Calu3 (cell line): ENCODE measurements around the gene ANKRD42. TPM values are rescaled to one million over a fixed set of nuclear protein-coding genes. Genes with fewer than 3 reads are reported as not detected.

ENCODE experiments used
- BruUV-seq: library from RNA; stranded (reverse); fragments of 400-500 nt; replicated peaks from 2 replicates; lab custom pipeline; 2021; lab: Mats Ljungman, UMichigan
- CTCF ChIA-PET: fragments of 300-600 bp; sonication (Branson Sonifier 250); formaldehyde crosslinking; loops from one replicate; lab custom pipeline; 2022; ENCODE audit warnings: antibody characterized with exemption; lab: Charles Lee
- DNase-seq: peaks from one replicate; pipeline ENCODE4 v3.0.0; 2022
- H3K27ac Mint-ChIP-seq: one replicate; pipeline ENCODE4 v1.8.0; 2022; ENCODE audit warnings: mixed read lengths; ENCODE audit not compliant: unreplicated experiment
- H3K27me3 Mint-ChIP-seq: one replicate; pipeline ENCODE4 v1.8.0; 2022; ENCODE audit warnings: mixed read lengths; ENCODE audit not compliant: unreplicated experiment
- H3K36me3 Mint-ChIP-seq: one replicate; pipeline ENCODE4 v1.8.0; 2022; ENCODE audit warnings: mild to moderate bottlenecking, moderate library complexity, mixed read lengths; ENCODE audit not compliant: insufficient read depth, unreplicated experiment
- H3K4me1 Mint-ChIP-seq: one replicate; pipeline ENCODE4 v1.8.0; 2022; ENCODE audit warnings: mild to moderate bottlenecking, low read depth, mixed read lengths; ENCODE audit not compliant: unreplicated experiment
- H3K4me3 Mint-ChIP-seq: one replicate; pipeline ENCODE4 v1.8.0; 2022; ENCODE audit warnings: mild to moderate bottlenecking, low read depth, moderate library complexity, mixed read lengths; ENCODE audit not compliant: unreplicated experiment
- H3K9me3 Mint-ChIP-seq: one replicate; pipeline ENCODE4 v1.8.0; 2022; ENCODE audit warnings: low read depth, mixed read lengths; ENCODE audit not compliant: unreplicated experiment
- intact Hi-C: fragments of 100-400 bp; cut with micrococcal nuclease; formaldehyde crosslinking; loops from one replicate; pipeline ENCODE4 v1.10.0; 2022; ENCODE audit not compliant: unreplicated experiment
- total RNA-seq: library from RNA; stranded (reverse); gene quantifications from 2 replicates; pipeline ENCODE4 v1.2.3, GENCODE V29; 2022
- TF ChIP-seq, protein P1 (sequence below): fragments of 200-600 bp; IDR thresholded peaks from one replicate; pipeline ENCODE4 v1.8.0; 2022; ENCODE audit warnings: antibody characterized with exemption; ENCODE audit not compliant: unreplicated experiment

The ANKRD42 gene
- total RNA-seq, 1 experiment from 2014 or later: 5.2 TPM

DNA sequence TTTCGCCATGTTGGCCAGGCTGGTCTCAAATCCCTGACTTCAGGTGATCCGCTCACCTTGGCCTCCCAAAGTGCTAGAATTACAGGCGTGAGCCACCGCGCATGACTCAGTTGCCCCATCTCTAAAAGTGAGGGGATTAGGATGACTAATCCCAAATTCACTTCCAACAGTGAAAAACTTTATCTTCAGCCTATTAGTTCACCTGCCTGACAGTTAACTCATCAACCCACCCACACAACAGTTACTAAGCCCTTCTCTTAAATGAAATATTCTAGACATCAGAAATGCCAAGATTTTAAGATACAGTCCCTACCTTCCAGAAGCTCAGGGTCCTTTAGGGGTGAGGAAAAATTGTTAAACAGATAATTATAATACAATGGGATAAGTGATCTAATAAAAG is 2.0 kb upstream of the ANKRD42 start:
- CTCF ChIA-PET: interaction anchor here (0.6 kb wide), 1 partner anchor 40 kb away, joined by 4 read pairs; no protein-coding TSS in a partner anchor
- Mint-ChIP-seq H3K9me3 (no peaks in the 10 kb centered on the region), H3K27ac (no peak overlapping the region), H3K27me3 (no peaks in the 10 kb centered on the region), H3K36me3 (peaks cover 65% of the 10 kb centered on the region), H3K4me1 (peaks cover 26% of the 10 kb centered on the region), H3K4me3 (no peak overlapping the region)
- no TSS peak for BruUV-seq
- intact Hi-C loops: no loop called here
- TF ChIP-seq, protein P1, sequence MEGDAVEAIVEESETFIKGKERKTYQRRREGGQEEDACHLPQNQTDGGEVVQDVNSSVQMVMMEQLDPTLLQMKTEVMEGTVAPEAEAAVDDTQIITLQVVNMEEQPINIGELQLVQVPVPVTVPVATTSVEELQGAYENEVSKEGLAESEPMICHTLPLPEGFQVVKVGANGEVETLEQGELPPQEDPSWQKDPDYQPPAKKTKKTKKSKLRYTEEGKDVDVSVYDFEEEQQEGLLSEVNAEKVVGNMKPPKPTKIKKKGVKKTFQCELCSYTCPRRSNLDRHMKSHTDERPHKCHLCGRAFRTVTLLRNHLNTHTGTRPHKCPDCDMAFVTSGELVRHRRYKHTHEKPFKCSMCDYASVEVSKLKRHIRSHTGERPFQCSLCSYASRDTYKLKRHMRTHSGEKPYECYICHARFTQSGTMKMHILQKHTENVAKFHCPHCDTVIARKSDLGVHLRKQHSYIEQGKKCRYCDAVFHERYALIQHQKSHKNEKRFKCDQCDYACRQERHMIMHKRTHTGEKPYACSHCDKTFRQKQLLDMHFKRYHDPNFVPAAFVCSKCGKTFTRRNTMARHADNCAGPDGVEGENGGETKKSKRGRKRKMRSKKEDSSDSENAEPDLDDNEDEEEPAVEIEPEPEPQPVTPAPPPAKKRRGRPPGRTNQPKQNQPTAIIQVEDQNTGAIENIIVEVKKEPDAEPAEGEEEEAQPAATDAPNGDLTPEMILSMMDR: no peak
- no peak for DNase-seq

GRCh38 chr11:83191986-83192385 is 1.5 kb upstream of the ANKRD42 start:
- TF ChIP-seq, protein P1: no peak
- Mint-ChIP-seq H3K4me3 (peak overlapping the region; percentile 79), H3K27me3 (no peaks in the 10 kb centered on the region), H3K4me1 (peaks cover 31% of the 10 kb centered on the region), H3K27ac (no peak overlapping the region), H3K36me3 (peaks cover 61% of the 10 kb centered on the region), H3K9me3 (no peaks in the 10 kb centered on the region)
- no peak for DNase-seq
- intact Hi-C loops: no loop called here
- BruUV-seq: no TSS peak
- CTCF ChIA-PET: interaction anchor here (0.6 kb wide), 1 partner anchor 40 kb away, joined by 4 read pairs; no protein-coding TSS in a partner anchor

GRCh38 chr11:83192606-83193245 is 786 bp upstream of the ANKRD42 start:
- TF ChIP-seq, protein P1: no peak
- CTCF ChIA-PET: no interaction called here
- peaks cover 31% of the 10 kb centered on the region for H3K4me1 Mint-ChIP-seq
- H3K27me3 Mint-ChIP-seq: no peaks in the 10 kb centered on the region
- intact Hi-C loops: no loop called here
- H3K4me3 Mint-ChIP-seq: peak overlapping the region; percentile 79
- no TSS peak for BruUV-seq
- peaks cover 53% of the 10 kb centered on the region for H3K36me3 Mint-ChIP-seq
- no peak for DNase-seq
- no peaks in the 10 kb centered on the region for H3K9me3 Mint-ChIP-seq
- peak overlapping the region; percentile 67 for H3K27ac Mint-ChIP-seq

DNA sequence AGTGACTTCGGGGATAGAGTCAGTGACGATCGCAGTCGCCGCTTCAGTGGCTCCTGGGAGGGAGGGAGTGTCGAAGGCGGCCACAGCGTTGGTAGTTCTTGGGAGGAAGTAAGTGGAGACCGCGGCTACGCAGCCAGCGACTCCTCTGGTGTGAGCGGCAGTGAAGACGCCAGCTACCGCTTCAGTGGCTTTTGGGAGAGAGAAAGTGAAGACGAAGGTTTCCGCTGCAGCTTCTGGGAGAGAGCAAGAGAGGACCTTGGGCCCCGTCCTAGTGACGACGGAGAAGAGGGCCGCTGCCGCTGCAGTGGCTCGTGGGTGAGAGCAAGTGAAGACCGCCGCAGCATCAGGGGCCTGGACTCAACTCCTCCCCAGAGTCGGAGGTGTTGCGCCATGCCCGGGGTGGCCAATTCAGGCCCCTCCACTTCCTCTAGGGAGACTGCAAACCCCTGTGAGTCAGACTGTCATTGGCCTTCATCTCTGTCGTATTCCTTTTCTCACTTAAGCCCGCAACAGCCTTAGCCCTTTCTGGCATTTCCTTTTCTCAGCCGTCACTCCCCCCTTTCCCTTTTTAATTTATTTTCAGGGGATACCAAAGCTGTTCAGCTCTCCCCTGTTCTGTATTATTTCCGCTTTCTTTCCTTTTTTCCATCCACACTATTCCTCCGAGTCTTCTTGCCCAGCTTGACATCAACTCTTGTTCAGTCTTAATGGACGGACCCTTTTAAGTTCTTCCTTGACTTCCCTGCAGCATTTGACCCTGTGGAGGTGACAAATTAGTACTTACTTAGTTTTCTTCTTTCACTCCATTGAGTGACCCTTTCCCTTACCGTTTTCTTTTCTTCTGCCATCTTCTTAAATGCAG is 1.0 kb downstream of the ANKRD42 start:
- H3K4me1 Mint-ChIP-seq: peaks cover 31% of the 10 kb centered on the region
- no TSS peak for BruUV-seq
- TF ChIP-seq, protein P1: no peak
- peaks cover 42% of the 10 kb centered on the region for H3K36me3 Mint-ChIP-seq
- no peaks in the 10 kb centered on the region for H3K27me3 Mint-ChIP-seq
- intact Hi-C loops: no loop called here
- no peaks in the 10 kb centered on the region for H3K9me3 Mint-ChIP-seq
- peak overlapping the region; percentile 67 for H3K27ac Mint-ChIP-seq
- peak; percentile 41 for DNase-seq
- H3K4me3 Mint-ChIP-seq: peak overlapping the region; percentile 79
- CTCF ChIA-PET: no interaction called here
